Endothelial cell of umbilical vein (primary cell): Measurements from ENCODE around the gene ASGR1.

ENCODE experiments used
- EZH2 ChIP-seq: IDR thresholded peaks from 2 replicates; pipeline ENCODE4 v1.6.1; 2012; ENCODE audit warnings: borderline replicate concordance, low read depth, mild to moderate bottlenecking, moderate library complexity, low read length, inconsistent platforms; ENCODE audit not compliant: severe bottlenecking
- FOS ChIP-seq: IDR thresholded peaks from 2 replicates; pipeline ENCODE4 v1.6.1; 2011; ENCODE audit warnings: mild to moderate bottlenecking, low read length, moderate library complexity, borderline replicate concordance; ENCODE audit not compliant: insufficient read depth
- GATA2 ChIP-seq: IDR thresholded peaks from 2 replicates; pipeline ENCODE4 v1.7.0; 2011; ENCODE audit warnings: low read depth, mild to moderate bottlenecking, moderate library complexity, mixed read lengths, low read length; ENCODE audit not compliant: insufficient read length, insufficient read depth
- POLR2A ChIP-seq: IDR thresholded peaks from 2 replicates; pipeline ENCODE4 v1.6.1; 2012; ENCODE audit warnings: low read depth, mild to moderate bottlenecking, control low read depth, low read length
- POLR2AphosphoS5 ChIP-seq: IDR thresholded peaks from 2 replicates; pipeline ENCODE4 v1.6.1; 2012; ENCODE audit warnings: low read depth, mild to moderate bottlenecking, control low read depth, low read length, moderate library complexity; ENCODE audit not compliant: insufficient read depth
- TF ChIP-seq, protein P1 (sequence below): IDR thresholded peaks from 2 replicates; pipeline ENCODE4 v1.6.1; 2011; ENCODE audit not compliant: insufficient read depth, insufficient read length
- TF ChIP-seq, protein P2 (sequence below), 2 donors: IDR thresholded peaks; 1 replicate in 1 of 2; 2 replicates in 1 of 2; pipeline ENCODE4 v1.5.1; 2011; ENCODE audit warnings: low read length in 2 of 2, mild to moderate bottlenecking in 2 of 2, moderate library complexity in 2 of 2, control low read depth in 1 of 2, inconsistent platforms in 1 of 2, low read depth in 1 of 2; ENCODE audit not compliant: insufficient read depth in 1 of 2; ENCODE audit errors: extremely low read depth in 1 of 2

DNA sequence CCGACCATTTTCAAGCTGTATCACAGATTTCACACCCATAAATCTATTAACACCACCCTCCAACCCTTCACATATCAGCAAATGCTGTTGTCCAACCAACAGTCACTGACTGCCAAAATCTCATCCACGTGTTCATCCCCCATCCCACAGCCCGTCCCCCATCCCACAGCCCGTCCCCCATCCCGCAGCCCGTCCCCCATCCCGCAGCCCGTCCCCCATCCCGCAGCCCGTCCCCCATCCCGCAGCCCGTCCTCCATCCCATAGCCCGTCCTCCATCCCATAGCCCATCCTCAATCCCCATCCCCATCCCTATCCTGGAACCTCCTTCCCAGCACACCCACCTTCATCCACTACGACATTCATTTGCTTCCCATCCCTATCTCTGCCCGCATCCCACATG is 26.4 kb upstream of the ASGR1 start:
- TF ChIP-seq POLR2A, result no peak
- TF ChIP-seq, protein P1, sequence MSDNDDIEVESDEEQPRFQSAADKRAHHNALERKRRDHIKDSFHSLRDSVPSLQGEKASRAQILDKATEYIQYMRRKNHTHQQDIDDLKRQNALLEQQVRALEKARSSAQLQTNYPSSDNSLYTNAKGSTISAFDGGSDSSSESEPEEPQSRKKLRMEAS, result no peak
- TF ChIP-seq, protein P2, sequence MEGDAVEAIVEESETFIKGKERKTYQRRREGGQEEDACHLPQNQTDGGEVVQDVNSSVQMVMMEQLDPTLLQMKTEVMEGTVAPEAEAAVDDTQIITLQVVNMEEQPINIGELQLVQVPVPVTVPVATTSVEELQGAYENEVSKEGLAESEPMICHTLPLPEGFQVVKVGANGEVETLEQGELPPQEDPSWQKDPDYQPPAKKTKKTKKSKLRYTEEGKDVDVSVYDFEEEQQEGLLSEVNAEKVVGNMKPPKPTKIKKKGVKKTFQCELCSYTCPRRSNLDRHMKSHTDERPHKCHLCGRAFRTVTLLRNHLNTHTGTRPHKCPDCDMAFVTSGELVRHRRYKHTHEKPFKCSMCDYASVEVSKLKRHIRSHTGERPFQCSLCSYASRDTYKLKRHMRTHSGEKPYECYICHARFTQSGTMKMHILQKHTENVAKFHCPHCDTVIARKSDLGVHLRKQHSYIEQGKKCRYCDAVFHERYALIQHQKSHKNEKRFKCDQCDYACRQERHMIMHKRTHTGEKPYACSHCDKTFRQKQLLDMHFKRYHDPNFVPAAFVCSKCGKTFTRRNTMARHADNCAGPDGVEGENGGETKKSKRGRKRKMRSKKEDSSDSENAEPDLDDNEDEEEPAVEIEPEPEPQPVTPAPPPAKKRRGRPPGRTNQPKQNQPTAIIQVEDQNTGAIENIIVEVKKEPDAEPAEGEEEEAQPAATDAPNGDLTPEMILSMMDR (IDR thresholded peaks at IDR 0.05; ENCODE audit: extremely low read depth in 1 of 2, insufficient read depth in 1 of 2, low read depth in 1 of 2, low read length in 2 of 2), result no peak
- no peak for TF ChIP-seq EZH2
- TF ChIP-seq POLR2AphosphoS5, result no peak
- no peak for TF ChIP-seq GATA2
- TF ChIP-seq FOS, result no peak
